Fibroblast of lung (primary cell): Measurements from ENCODE around the gene DCBLD2.

Experiments used
- EZH2 ChIP-seq: IDR thresholded peaks from 2 replicates; pipeline ENCODE4 v1.5.1; 2012; ENCODE audit warnings: low read length, control low read depth, mild to moderate bottlenecking; ENCODE audit errors: missing control alignments
- TF ChIP-seq, protein P1 (sequence below), 2 donors: IDR thresholded peaks in 1 of 2; conservative IDR thresholded peaks in 1 of 2; 1 replicate in 1 of 2; 2 replicates in 1 of 2; pipeline ENCODE4 v1.5.1; 2011 to 2012; ENCODE audit warnings: low read length in 2 of 2, control low read depth in 1 of 2, inconsistent platforms in 1 of 2, low read depth in 1 of 2, mild to moderate bottlenecking in 1 of 2

DNA sequence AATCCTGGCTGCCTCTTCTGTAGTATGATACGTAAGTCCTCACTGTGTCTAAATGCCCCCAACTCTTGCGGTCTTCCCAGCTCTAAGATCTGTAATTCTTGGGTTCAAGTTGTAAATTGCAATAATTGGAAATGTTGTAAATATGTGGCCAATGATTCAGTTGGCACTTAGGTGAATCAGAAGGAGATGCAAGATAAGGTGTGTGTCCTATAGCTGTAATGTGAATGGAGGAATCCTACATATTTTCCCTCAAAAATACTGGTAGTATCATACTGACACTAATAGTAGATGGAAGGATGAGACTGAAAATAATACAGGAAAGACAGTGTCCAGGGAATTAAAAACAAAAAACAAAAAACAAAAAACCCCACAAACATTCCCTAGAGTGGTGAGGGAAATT, 141.9 kb downstream of the DCBLD2 start:
- TF ChIP-seq, protein P1, sequence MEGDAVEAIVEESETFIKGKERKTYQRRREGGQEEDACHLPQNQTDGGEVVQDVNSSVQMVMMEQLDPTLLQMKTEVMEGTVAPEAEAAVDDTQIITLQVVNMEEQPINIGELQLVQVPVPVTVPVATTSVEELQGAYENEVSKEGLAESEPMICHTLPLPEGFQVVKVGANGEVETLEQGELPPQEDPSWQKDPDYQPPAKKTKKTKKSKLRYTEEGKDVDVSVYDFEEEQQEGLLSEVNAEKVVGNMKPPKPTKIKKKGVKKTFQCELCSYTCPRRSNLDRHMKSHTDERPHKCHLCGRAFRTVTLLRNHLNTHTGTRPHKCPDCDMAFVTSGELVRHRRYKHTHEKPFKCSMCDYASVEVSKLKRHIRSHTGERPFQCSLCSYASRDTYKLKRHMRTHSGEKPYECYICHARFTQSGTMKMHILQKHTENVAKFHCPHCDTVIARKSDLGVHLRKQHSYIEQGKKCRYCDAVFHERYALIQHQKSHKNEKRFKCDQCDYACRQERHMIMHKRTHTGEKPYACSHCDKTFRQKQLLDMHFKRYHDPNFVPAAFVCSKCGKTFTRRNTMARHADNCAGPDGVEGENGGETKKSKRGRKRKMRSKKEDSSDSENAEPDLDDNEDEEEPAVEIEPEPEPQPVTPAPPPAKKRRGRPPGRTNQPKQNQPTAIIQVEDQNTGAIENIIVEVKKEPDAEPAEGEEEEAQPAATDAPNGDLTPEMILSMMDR (conservative IDR thresholded peaks at IDR 0.05 in 1 of 2, IDR thresholded peaks at IDR 0.05 in 1 of 2; ENCODE audit: low read depth in 1 of 2, low read length in 2 of 2), result no peak
- no peak for TF ChIP-seq EZH2
